ENCODE data around the gene ATP8A2.
"Not testable (repeated sequence)": the region's sequence is repeated elsewhere in the genome, so short reads cannot be mapped to it uniquely, and the experiment has no call there.

ATP8A2 gene

GRCh38 chr13:25954080-25954479 lies 582.3 kb downstream of the ATP8A2 start:
- not testable (repeated sequence) for H3K27ac ChIP-seq (ENCODE audit: low read length, poor library complexity, severe bottlenecking); H2AFZ ChIP-seq (ENCODE audit: low read depth, low read length); H3K79me1 ChIP-seq (replicated peaks; ENCODE audit: low read length, poor library complexity, severe bottlenecking); H2BK15ac ChIP-seq (ENCODE audit: low read depth, poor library complexity, severe bottlenecking); H3K36me3 ChIP-seq (ENCODE audit: control insufficient read depth in 1 of 2, insufficient read depth in 2 of 2, low read depth in 1 of 2, low read length in 2 of 2); H3K9me3 ChIP-seq (ENCODE audit: control insufficient read depth, low read length); H2BK5ac ChIP-seq (ENCODE audit: low read depth, low read length, poor library complexity, severe bottlenecking); H2BK12ac ChIP-seq (ENCODE audit: low read length in 2 of 2); H4K8ac ChIP-seq (ENCODE audit: low read length); H3K4ac ChIP-seq (ENCODE audit: low read depth in 1 of 2, low read length in 2 of 2); H4K91ac ChIP-seq (ENCODE audit: low read length); H3K27me3 ChIP-seq (ENCODE audit: control insufficient read depth in 1 of 2, insufficient read depth in 1 of 2, low read length in 2 of 2); H2BK120ac ChIP-seq (ENCODE audit: low read depth, low read length); H3K23ac ChIP-seq (ENCODE audit: low read length in 2 of 2); H3K4me3 ChIP-seq (ENCODE audit: insufficient read depth in 1 of 2, low read depth in 1 of 2, low read length in 2 of 2); H3K4me1 ChIP-seq (ENCODE audit: control insufficient read depth, insufficient read depth, low read depth, low read length); DNase-seq; H3K4me2 ChIP-seq (ENCODE audit: low read length, poor library complexity, severe bottlenecking); H3K9ac ChIP-seq (ENCODE audit: low read length); H3K18ac ChIP-seq (ENCODE audit: low read depth in 1 of 2, low read length in 2 of 2); H2AK5ac ChIP-seq (ENCODE audit: low read length, severe bottlenecking)
- H3K14ac ChIP-seq (ENCODE audit: low read length in 2 of 2): peak overlapping the region in 1 of 2 experiments; percentile 39
- WGBS: 62% methylated on average over 5 of the region's 5 CpGs

GRCh38 chr13:25954943-25955342 lies 583.2 kb downstream of the ATP8A2 start:
- not testable (repeated sequence) for H3K4me1 ChIP-seq (ENCODE audit: control insufficient read depth, insufficient read depth, low read depth, low read length); H3K27ac ChIP-seq (ENCODE audit: low read length, poor library complexity, severe bottlenecking); H3K4me3 ChIP-seq (ENCODE audit: insufficient read depth in 1 of 2, low read depth in 1 of 2, low read length in 2 of 2); H2BK15ac ChIP-seq (ENCODE audit: low read depth, poor library complexity, severe bottlenecking); H2BK120ac ChIP-seq (ENCODE audit: low read depth, low read length); H2BK12ac ChIP-seq (ENCODE audit: low read length in 2 of 2); H3K79me1 ChIP-seq (replicated peaks; ENCODE audit: low read length, poor library complexity, severe bottlenecking); H3K27me3 ChIP-seq (ENCODE audit: control insufficient read depth in 1 of 2, insufficient read depth in 1 of 2, low read length in 2 of 2); H3K36me3 ChIP-seq (ENCODE audit: control insufficient read depth in 1 of 2, insufficient read depth in 2 of 2, low read depth in 1 of 2, low read length in 2 of 2); H3K9me3 ChIP-seq (ENCODE audit: control insufficient read depth, low read length); DNase-seq; H3K4ac ChIP-seq (ENCODE audit: low read depth in 1 of 2, low read length in 2 of 2); H3K18ac ChIP-seq (ENCODE audit: low read depth in 1 of 2, low read length in 2 of 2); H2AK5ac ChIP-seq (ENCODE audit: low read length, severe bottlenecking); H2BK5ac ChIP-seq (ENCODE audit: low read depth, low read length, poor library complexity, severe bottlenecking); H3K4me2 ChIP-seq (ENCODE audit: low read length, poor library complexity, severe bottlenecking); H3K23ac ChIP-seq (ENCODE audit: low read length in 2 of 2); H2AFZ ChIP-seq (ENCODE audit: low read depth, low read length); H4K8ac ChIP-seq (ENCODE audit: low read length); H4K91ac ChIP-seq (ENCODE audit: low read length); H3K14ac ChIP-seq (ENCODE audit: low read length in 2 of 2); H3K9ac ChIP-seq (ENCODE audit: low read length)
- WGBS: no CpG with 5 or more reads among the region's 1 CpG

- Histone ChIP-seq H3K27ac (ENCODE audit: low read length, poor library complexity, severe bottlenecking) (no peak overlapping the region), H3K18ac (ENCODE audit: low read depth in 1 of 2, low read length in 2 of 2) (no peak overlapping the region), H3K27me3 (ENCODE audit: control insufficient read depth in 1 of 2, insufficient read depth in 1 of 2, low read length in 2 of 2) (peaks cover 0 to 10% of the 10 kb centered on the region in 2 experiments), H2AFZ (ENCODE audit: low read depth, low read length) (no peak overlapping the region), H3K4ac (ENCODE audit: low read depth in 1 of 2, low read length in 2 of 2) (no peak overlapping the region), H3K36me3 (ENCODE audit: control insufficient read depth in 1 of 2, insufficient read depth in 2 of 2, low read depth in 1 of 2, low read length in 2 of 2) (no peaks in the 10 kb centered on the region), H3K4me3 (ENCODE audit: insufficient read depth in 1 of 2, low read depth in 1 of 2, low read length in 2 of 2) (no peak overlapping the region), H3K23ac (ENCODE audit: low read length in 2 of 2) (no peak overlapping the region), H3K14ac (ENCODE audit: low read length in 2 of 2) (no peak overlapping the region), H3K9ac (ENCODE audit: low read length) (no peak overlapping the region), H2BK5ac (ENCODE audit: low read depth, low read length, poor library complexity, severe bottlenecking) (no peak overlapping the region), H3K4me2 (ENCODE audit: low read length, poor library complexity, severe bottlenecking) (no peak overlapping the region), H4K8ac (ENCODE audit: low read length) (no peak overlapping the region), H2BK120ac (ENCODE audit: low read depth, low read length) (no peak overlapping the region), H3K79me1 (replicated peaks; ENCODE audit: low read length, poor library complexity, severe bottlenecking) (no peaks in the 10 kb centered on the region), H3K9me3 (ENCODE audit: control insufficient read depth, low read length) (no peaks in the 10 kb centered on the region), H3K4me1 (ENCODE audit: control insufficient read depth, insufficient read depth, low read depth, low read length) (peaks cover 2% of the 10 kb centered on the region), H2AK5ac (ENCODE audit: low read length, severe bottlenecking) (no peak overlapping the region), H2BK15ac (ENCODE audit: low read depth, poor library complexity, severe bottlenecking) (no peak overlapping the region), H2BK12ac (ENCODE audit: low read length in 2 of 2) (no peak overlapping the region), H4K91ac (ENCODE audit: low read length) (no peak overlapping the region)
- no peak for DNase-seq
- WGBS: 91% methylated on average over 1 of the region's 1 CpG
Measured at GRCh38 chr13:25958986-25959385, 587.2 kb downstream of the ATP8A2 start.

- Histone ChIP-seq H3K36me3 (ENCODE audit: control insufficient read depth in 1 of 2, insufficient read depth in 2 of 2, low read depth in 1 of 2, low read length in 2 of 2) (no peaks in the 10 kb centered on the region), H3K9me3 (ENCODE audit: control insufficient read depth, low read length) (no peaks in the 10 kb centered on the region), H3K14ac (ENCODE audit: low read length in 2 of 2) (no peak overlapping the region), H3K23ac (ENCODE audit: low read length in 2 of 2) (no peak overlapping the region), H2BK15ac (ENCODE audit: low read depth, poor library complexity, severe bottlenecking) (no peak overlapping the region), H3K4ac (ENCODE audit: low read depth in 1 of 2, low read length in 2 of 2) (no peak overlapping the region), H3K4me1 (ENCODE audit: control insufficient read depth, insufficient read depth, low read depth, low read length) (peaks cover 2% of the 10 kb centered on the region), H3K18ac (ENCODE audit: low read depth in 1 of 2, low read length in 2 of 2) (no peak overlapping the region), H4K8ac (ENCODE audit: low read length) (no peak overlapping the region), H3K4me3 (ENCODE audit: insufficient read depth in 1 of 2, low read depth in 1 of 2, low read length in 2 of 2) (no peak overlapping the region), H2AFZ (ENCODE audit: low read depth, low read length) (no peak overlapping the region), H3K27me3 (ENCODE audit: control insufficient read depth in 1 of 2, insufficient read depth in 1 of 2, low read length in 2 of 2) (peaks cover 0 to 10% of the 10 kb centered on the region in 2 experiments), H2BK120ac (ENCODE audit: low read depth, low read length) (no peak overlapping the region), H2BK12ac (ENCODE audit: low read length in 2 of 2) (no peak overlapping the region), H2BK5ac (ENCODE audit: low read depth, low read length, poor library complexity, severe bottlenecking) (no peak overlapping the region), H3K79me1 (replicated peaks; ENCODE audit: low read length, poor library complexity, severe bottlenecking) (no peaks in the 10 kb centered on the region), H2AK5ac (ENCODE audit: low read length, severe bottlenecking) (no peak overlapping the region), H3K4me2 (ENCODE audit: low read length, poor library complexity, severe bottlenecking) (no peak overlapping the region), H4K91ac (ENCODE audit: low read length) (no peak overlapping the region), H3K9ac (ENCODE audit: low read length) (no peak overlapping the region), H3K27ac (ENCODE audit: low read length, poor library complexity, severe bottlenecking) (no peak overlapping the region)
- no peak for DNase-seq
- 86% methylated on average over 7 of the region's 7 CpGs for WGBS
Measured at GRCh38 chr13:25961294-25961693, 589.5 kb downstream of the ATP8A2 start.
